KMS-11 (cell line): ENCODE results near the gene MMP15.
"Not testable (repeated sequence)": the region's sequence is repeated elsewhere in the genome, so short reads cannot be mapped to it uniquely, and the experiment has no call there.

Source experiments
- H2AFZ ChIP-seq: fragments of 200-600 bp; sonication (generic); 2 replicates; pipeline ENCODE4 v1.6.1; 2016; ENCODE audit warnings: antibody characterized with exemption, mixed run types, low read depth
- H3K27ac ChIP-seq: fragments of 200-600 bp; sonication (generic); 2 replicates; pipeline ENCODE4 v1.6.1; 2016; ENCODE audit warnings: mild to moderate bottlenecking, mixed run types
- H3K27me3 ChIP-seq: fragments of 200-600 bp; sonication (generic); 2 replicates; pipeline ENCODE4 v1.6.1; 2017; ENCODE audit warnings: mild to moderate bottlenecking, low read depth, mixed run types, moderate library complexity; ENCODE audit not compliant: insufficient read depth
- H3K36me3 ChIP-seq: fragments of 200-600 bp; sonication (generic); 2 replicates; pipeline ENCODE4 v1.6.1; 2017; ENCODE audit warnings: mild to moderate bottlenecking, mixed run types; ENCODE audit not compliant: insufficient read depth
- H3K4me1 ChIP-seq: fragments of 200-600 bp; sonication (generic); 2 replicates; pipeline ENCODE4 v1.6.1; 2016; ENCODE audit warnings: mild to moderate bottlenecking, low read depth, mixed run types; ENCODE audit not compliant: poor library complexity, severe bottlenecking
- H3K4me2 ChIP-seq: fragments of 200-600 bp; sonication (generic); 2 replicates; pipeline ENCODE4 v1.7.0; 2016; ENCODE audit warnings: mild to moderate bottlenecking, mixed run types
- H3K4me3 ChIP-seq: fragments of 200-600 bp; sonication (generic); IDR thresholded peaks from 2 replicates; pipeline ENCODE4 v1.6.1; 2017; ENCODE audit warnings: low read depth, low read length, mixed read lengths; ENCODE audit not compliant: insufficient read depth
- H3K79me2 ChIP-seq: fragments of 200-600 bp; sonication (generic); 2 replicates; pipeline ENCODE4 v1.6.1; 2016; ENCODE audit warnings: low read depth, mixed run types; ENCODE audit not compliant: insufficient read depth
- H3K9ac ChIP-seq: fragments of 200-600 bp; sonication (generic); 2 replicates; pipeline ENCODE4 v1.6.1; 2016; ENCODE audit warnings: mild to moderate bottlenecking, mixed run types
- H4K20me1 ChIP-seq: fragments of 200-600 bp; sonication (generic); 2 replicates; pipeline ENCODE4 v1.6.1; 2016; ENCODE audit warnings: mild to moderate bottlenecking, mixed run types; ENCODE audit not compliant: insufficient read depth
- TF ChIP-seq, protein P1 (sequence below): fragments of 200-600 bp; sonication (generic); conservative IDR thresholded peaks from 2 replicates; pipeline ENCODE4 v1.6.1; 2017; ENCODE audit warnings: low read depth, mild to moderate bottlenecking, antibody characterized with exemption, low read length, moderate library complexity, mixed read lengths

Gene MMP15

DNA sequence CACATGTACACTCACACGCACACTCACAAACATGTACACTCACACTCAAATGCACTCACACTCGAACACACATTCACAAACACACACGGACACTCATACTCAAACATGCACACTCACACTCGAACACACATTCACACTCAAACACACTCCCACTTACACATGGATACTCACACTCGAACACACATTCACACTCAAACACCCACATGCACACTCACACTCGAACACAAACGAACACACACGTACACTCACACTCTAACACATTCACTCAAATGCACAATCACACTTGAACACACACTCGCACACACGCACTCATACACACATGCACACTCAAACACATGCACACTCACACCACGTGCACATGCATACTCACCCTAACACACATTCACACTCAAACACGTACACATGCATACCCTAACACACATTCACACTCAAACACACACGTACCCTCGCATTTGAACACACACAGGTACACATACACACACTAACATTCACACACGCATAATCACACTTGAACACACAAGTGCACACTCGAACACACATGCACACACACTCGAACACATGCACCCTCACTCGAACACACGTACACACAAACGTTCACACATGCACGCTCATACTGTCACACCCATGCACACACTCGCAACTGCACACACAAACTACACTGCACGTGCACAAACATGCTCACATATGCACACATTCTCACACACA lies 61.8 kb downstream of the MMP15 start:
- no peak overlapping the region for H3K9ac ChIP-seq
- peaks cover 4% of the 10 kb centered on the region for H3K4me1 ChIP-seq
- no peak overlapping the region for H2AFZ ChIP-seq
- TF ChIP-seq, protein P1, sequence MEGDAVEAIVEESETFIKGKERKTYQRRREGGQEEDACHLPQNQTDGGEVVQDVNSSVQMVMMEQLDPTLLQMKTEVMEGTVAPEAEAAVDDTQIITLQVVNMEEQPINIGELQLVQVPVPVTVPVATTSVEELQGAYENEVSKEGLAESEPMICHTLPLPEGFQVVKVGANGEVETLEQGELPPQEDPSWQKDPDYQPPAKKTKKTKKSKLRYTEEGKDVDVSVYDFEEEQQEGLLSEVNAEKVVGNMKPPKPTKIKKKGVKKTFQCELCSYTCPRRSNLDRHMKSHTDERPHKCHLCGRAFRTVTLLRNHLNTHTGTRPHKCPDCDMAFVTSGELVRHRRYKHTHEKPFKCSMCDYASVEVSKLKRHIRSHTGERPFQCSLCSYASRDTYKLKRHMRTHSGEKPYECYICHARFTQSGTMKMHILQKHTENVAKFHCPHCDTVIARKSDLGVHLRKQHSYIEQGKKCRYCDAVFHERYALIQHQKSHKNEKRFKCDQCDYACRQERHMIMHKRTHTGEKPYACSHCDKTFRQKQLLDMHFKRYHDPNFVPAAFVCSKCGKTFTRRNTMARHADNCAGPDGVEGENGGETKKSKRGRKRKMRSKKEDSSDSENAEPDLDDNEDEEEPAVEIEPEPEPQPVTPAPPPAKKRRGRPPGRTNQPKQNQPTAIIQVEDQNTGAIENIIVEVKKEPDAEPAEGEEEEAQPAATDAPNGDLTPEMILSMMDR: no peak
- H3K79me2 ChIP-seq: no peaks in the 10 kb centered on the region
- H3K4me3 ChIP-seq: no peak overlapping the region
- H3K36me3 ChIP-seq: no peaks in the 10 kb centered on the region
- H3K4me2 ChIP-seq: no peak overlapping the region
- no peaks in the 10 kb centered on the region for H4K20me1 ChIP-seq
- no peaks in the 10 kb centered on the region for H3K27me3 ChIP-seq
- no peak overlapping the region for H3K27ac ChIP-seq

GRCh38 chr16:58088091-58088490 lies 62.5 kb downstream of the MMP15 start:
- H3K4me3 ChIP-seq: no peak overlapping the region
- no peaks in the 10 kb centered on the region for H3K36me3 ChIP-seq
- no peaks in the 10 kb centered on the region for H3K79me2 ChIP-seq
- H3K9ac ChIP-seq: no peak overlapping the region
- H3K4me1 ChIP-seq: peaks cover 4% of the 10 kb centered on the region
- H3K27ac ChIP-seq: no peak overlapping the region
- H2AFZ ChIP-seq: no peak overlapping the region
- TF ChIP-seq, protein P1: no peak
- H3K4me2 ChIP-seq: no peak overlapping the region
- no peaks in the 10 kb centered on the region for H3K27me3 ChIP-seq
- no peaks in the 10 kb centered on the region for H4K20me1 ChIP-seq

DNA sequence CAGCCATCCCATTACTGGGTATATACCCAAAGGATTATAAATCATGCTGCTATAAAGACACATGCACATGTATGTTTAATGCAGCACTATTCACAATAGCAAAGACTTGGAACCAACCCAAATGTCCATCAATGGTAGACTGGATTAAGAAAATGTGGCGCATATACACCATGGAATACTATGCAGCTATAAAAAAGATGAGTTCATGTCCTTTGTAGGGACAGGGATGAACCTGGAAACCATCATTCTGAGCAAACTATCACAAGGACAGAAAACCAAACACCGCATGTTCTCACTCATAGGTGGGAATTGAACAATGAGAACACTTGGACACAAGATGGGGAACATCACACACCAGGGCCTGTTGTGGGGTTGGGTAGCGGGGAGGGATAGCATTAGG lies 64.8 kb downstream of the MMP15 start:
- H3K27me3 ChIP-seq, H3K27ac ChIP-seq, H4K20me1 ChIP-seq, H2AFZ ChIP-seq, H3K4me2 ChIP-seq, H3K79me2 ChIP-seq, H3K4me1 ChIP-seq, H3K36me3 ChIP-seq, H3K4me3 ChIP-seq, H3K9ac ChIP-seq: not testable (repeated sequence)

- Histone ChIP-seq H3K79me2 (no peaks in the 10 kb centered on the region), H3K27ac (no peak overlapping the region), H2AFZ (no peak overlapping the region), H3K4me1 (no peaks in the 10 kb centered on the region), H3K4me3 (no peak overlapping the region), H3K9ac (no peak overlapping the region), H3K36me3 (no peaks in the 10 kb centered on the region), H3K27me3 (no peaks in the 10 kb centered on the region), H4K20me1 (no peaks in the 10 kb centered on the region), H3K4me2 (no peak overlapping the region)
- TF ChIP-seq, protein P1: no peak
These were observed 68.5 kb downstream of the MMP15 start for GRCh38 chr16:58094026-58094425.

GRCh38 chr16:58094791-58095574 lies 69.4 kb downstream of the MMP15 start:
- Histone ChIP-seq H2AFZ (no peak overlapping the region), H3K27me3 (no peaks in the 10 kb centered on the region), H3K9ac (no peak overlapping the region), H3K79me2 (no peaks in the 10 kb centered on the region), H3K4me2 (no peak overlapping the region), H3K4me1 (no peaks in the 10 kb centered on the region), H3K27ac (no peak overlapping the region), H4K20me1 (no peaks in the 10 kb centered on the region), H3K4me3 (no peak overlapping the region), H3K36me3 (no peaks in the 10 kb centered on the region)
- TF ChIP-seq, protein P1: no peak

GRCh38 chr16:58095575-58095960 lies 70.0 kb downstream of the MMP15 start:
- H3K27me3 ChIP-seq, H4K20me1 ChIP-seq, H3K79me2 ChIP-seq, H3K4me3 ChIP-seq, H2AFZ ChIP-seq, H3K9ac ChIP-seq, H3K36me3 ChIP-seq, H3K4me1 ChIP-seq, H3K4me2 ChIP-seq, H3K27ac ChIP-seq: not testable (repeated sequence)
